IMR-90 (cell line): Measurements from ENCODE around the gene ZC3H8. TPM values are rescaled to one million over a fixed set of nuclear protein-coding genes. Genes with fewer than 3 reads are reported as not detected.

Source experiments
- ATAC-seq: fragments of 200-7000 bp; cut with Tn5 transposase; 2 replicates; pipeline ENCODE4 v1.9.1; 2020; ENCODE audit warnings: low read depth, mild to moderate bottlenecking, moderate library complexity
- BruUV-seq: library from RNA; stranded (reverse); fragments of 400-500 nt; replicated peaks from 2 replicates; lab custom pipeline; 2021; lab: Mats Ljungman, UMichigan
- CTCF ChIA-PET: fragments of 300-600 bp; formaldehyde crosslinking; extraction: SDS; loops from one replicate; lab custom pipeline; 2021; ENCODE audit warnings: antibody characterized with exemption; lab: Yijun Ruan, JAX
- POLR2A ChIA-PET: fragments of 300-600 bp; sonication (Branson Sonifier 250); formaldehyde crosslinking; loops from one replicate; lab custom pipeline; 2022; ENCODE audit warnings: antibody characterized with exemption; ENCODE audit not compliant: unreplicated experiment; lab: Charles Lee
- DNase-seq: peaks from one replicate; pipeline ENCODE4 v3.0.0; 2013
- H2AFZ ChIP-seq: replicated peaks from 2 replicates; pipeline ENCODE3; 2013; ENCODE audit warnings: low read length, mild to moderate bottlenecking; ENCODE audit not compliant: poor library complexity
- H2AK5ac ChIP-seq: 2 replicates; pipeline ENCODE4 v1.6.1; 2013; ENCODE audit warnings: low read depth, low read length, inconsistent platforms
- H2AK9ac ChIP-seq: replicated peaks from 2 replicates; pipeline ENCODE3; 2013; ENCODE audit warnings: mild to moderate bottlenecking, low read depth, low read length, moderate library complexity; ENCODE audit not compliant: poor library complexity
- H2BK120ac ChIP-seq: 2 replicates; pipeline ENCODE4 v1.6.1; 2013; ENCODE audit warnings: low read depth, low read length, inconsistent platforms
- H2BK15ac ChIP-seq: 3 replicates; pipeline ENCODE4 v1.6.1; 2013; ENCODE audit warnings: low read depth, low read length, inconsistent platforms
- H2BK20ac ChIP-seq: 2 replicates; pipeline ENCODE4 v1.6.1; 2013; ENCODE audit warnings: low read depth, mild to moderate bottlenecking, inconsistent platforms, low read length, moderate library complexity
- H2BK5ac ChIP-seq: 2 replicates; pipeline ENCODE4 v1.6.1; 2013; ENCODE audit warnings: mild to moderate bottlenecking, low read depth, low read length, inconsistent platforms; ENCODE audit not compliant: poor library complexity, severe bottlenecking
- H3K14ac ChIP-seq: replicated peaks from 2 replicates; pipeline ENCODE4 v1.6.1; 2013; ENCODE audit warnings: low read depth, low read length, inconsistent platforms
- H3K18ac ChIP-seq: 2 replicates; pipeline ENCODE4 v1.6.1; 2013; ENCODE audit warnings: low read depth, low read length, control low read depth
- H3K23ac ChIP-seq: 2 replicates; pipeline ENCODE4 v1.6.1; 2013; ENCODE audit warnings: low read depth, low read length, inconsistent platforms
- H3K27ac ChIP-seq: 2 replicates; pipeline ENCODE4 v1.5.1; 2013; ENCODE audit warnings: mild to moderate bottlenecking, control low read depth, low read length; ENCODE audit not compliant: insufficient read depth
- H3K27me3 ChIP-seq: 2 replicates; pipeline ENCODE4 v1.6.1; 2013; ENCODE audit warnings: low read length; ENCODE audit not compliant: control insufficient read depth, insufficient read depth
- H3K36me3 ChIP-seq: 2 replicates; pipeline ENCODE4 v1.6.1; 2013; ENCODE audit warnings: low read length, mixed read lengths; ENCODE audit not compliant: control insufficient read depth, insufficient read depth
- H3K4ac ChIP-seq: 2 replicates; pipeline ENCODE4 v1.6.1; 2013; ENCODE audit warnings: low read depth, low read length, inconsistent platforms
- H3K4me1 ChIP-seq: 2 replicates; pipeline ENCODE4 v1.6.1; 2013; ENCODE audit warnings: low read length, mixed read lengths; ENCODE audit not compliant: control insufficient read depth, insufficient read depth
- H3K4me2 ChIP-seq: 2 replicates; pipeline ENCODE4 v1.6.1; 2013; ENCODE audit warnings: low read depth, mild to moderate bottlenecking, control low read depth, low read length, moderate library complexity
- H3K4me3 ChIP-seq: 2 replicates; pipeline ENCODE4 v1.5.1; 2013; ENCODE audit warnings: low read depth, mild to moderate bottlenecking, control low read depth, low read length, moderate library complexity; ENCODE audit not compliant: insufficient read depth
- H3K56ac ChIP-seq: 2 replicates; pipeline ENCODE4 v1.6.1; 2013; ENCODE audit warnings: low read length, inconsistent platforms; ENCODE audit not compliant: insufficient read depth; ENCODE audit errors: extremely low read depth
- H3K79me1 ChIP-seq, 2 experiments: 2 replicates each; pipeline ENCODE4 v1.6.1; 2013; ENCODE audit warnings: low read length in 2 of 2, inconsistent platforms in 1 of 2, low read depth in 1 of 2
- H3K9ac ChIP-seq: 2 replicates; pipeline ENCODE4 v1.6.1; 2013; ENCODE audit warnings: low read depth, low read length, control low read depth
- H3K9me1 ChIP-seq: 2 replicates; pipeline ENCODE4 v1.6.1; 2013; ENCODE audit warnings: low read length, inconsistent platforms; ENCODE audit not compliant: insufficient read depth
- H3K9me3 ChIP-seq: 2 replicates; pipeline ENCODE4 v1.6.1; 2013; ENCODE audit warnings: low read length; ENCODE audit not compliant: control insufficient read depth, insufficient read depth
- H4K20me1 ChIP-seq: 2 replicates; pipeline ENCODE4 v1.6.1; 2013; ENCODE audit warnings: low read length, inconsistent platforms; ENCODE audit not compliant: insufficient read depth
- H4K5ac ChIP-seq: 2 replicates; pipeline ENCODE4 v1.6.1; 2013; ENCODE audit warnings: mild to moderate bottlenecking, low read depth, low read length, control low read depth
- H4K8ac ChIP-seq, 2 experiments: 2 replicates each; pipeline ENCODE4 v1.6.1; 2013; ENCODE audit warnings: low read depth in 2 of 2, low read length in 2 of 2, control low read depth in 1 of 2, inconsistent platforms in 1 of 2
- H4K91ac ChIP-seq: 2 replicates; pipeline ENCODE4 v1.6.1; 2013; ENCODE audit warnings: low read depth, low read length, inconsistent platforms; ENCODE audit not compliant: insufficient read depth
- CEBPB ChIP-seq: IDR thresholded peaks from 2 replicates; pipeline ENCODE4 v1.6.1; 2012; ENCODE audit warnings: low read depth, low read length, improper control_type of control experiment
- CHD1 ChIP-seq: IDR thresholded peaks from 2 replicates; pipeline ENCODE4 v1.6.1; 2012; ENCODE audit warnings: low read depth, low read length, improper control_type of control experiment
- MAFK ChIP-seq: IDR thresholded peaks from 2 replicates; pipeline ENCODE4 v1.6.1; 2012; ENCODE audit warnings: low read depth, low read length, improper control_type of control experiment
- RAD21 ChIP-seq: IDR thresholded peaks from 2 replicates; pipeline ENCODE4 v1.6.1; 2012; ENCODE audit warnings: low read length, improper control_type of control experiment
- SMC3 ChIP-seq: fragments of 150-350 bp; IDR thresholded peaks from 2 replicates; pipeline ENCODE4 v1.6.1; 2016; ENCODE audit warnings: low read depth, mild to moderate bottlenecking, antibody characterized with exemption, low read length, moderate library complexity
- WGBS, 2 experiments: methylation state at CpG; one replicate each; pipeline versions ENCODE4 v1.1.5 to v1.1.7; 2013; ENCODE audit warnings: missing lambda C conversion rate in 2 of 2; ENCODE audit not compliant: insufficient read length in 1 of 2; ENCODE audit errors: extremely low coverage in 2 of 2; 5-methylcytosine and 5-hydroxymethylcytosine counted together
- dilution Hi-C: fragments of 300-500 bp; cut with HindIII; formaldehyde crosslinking; loops from one replicate; pipeline ENCODE4 v1.14.3; 2018; ENCODE audit warnings: low sequenced_read_pairs; ENCODE audit not compliant: unreplicated experiment
- in situ Hi-C: fragments of 300-500 bp; cut with MboI; formaldehyde crosslinking; loops from 3 replicates; pipeline ENCODE4 v1.14.3; 2019; ENCODE audit warnings: low sequenced_read_pairs, inconsistent platforms, mixed read lengths
- intact Hi-C: fragments of 100-400 bp; cut with micrococcal nuclease; formaldehyde crosslinking; loops from 2 replicates; pipeline ENCODE4 v1.10.0; 2022
- polyA plus RNA-seq, 3 experiments: library from polyadenylated mRNA; depleted of rRNA; stranded (reverse); fragments of >200 nt; gene quantifications; 2 replicates each; pipeline ENCODE4 v1.2.3, GENCODE V29; 2012; ENCODE audit warnings: low replicate concordance in 1 of 3
- total RNA-seq: library from RNA; depleted of rRNA; stranded (reverse); fragments of >200 nt; gene quantifications from 2 replicates; pipeline ENCODE4 v1.2.3, GENCODE V29; 2012
- TF ChIP-seq, protein P1 (sequence below): conservative IDR thresholded peaks from 2 replicates; pipeline ENCODE4 v1.5.1; 2012; ENCODE audit warnings: mild to moderate bottlenecking, low read depth, low read length, improper control_type of control experiment
- TF ChIP-seq, protein P2 (sequence below): fragments of 150-350 bp; IDR thresholded peaks from 2 replicates; pipeline ENCODE4 v1.6.1; 2017; ENCODE audit warnings: mild to moderate bottlenecking, antibody characterized with exemption, low read length, low read depth

The ZC3H8 gene
- total and polyA plus RNA-seq, 2 of the 4 experiments (the other 2 are of a cell fraction): 0.18 to 1.6 TPM

DNA sequence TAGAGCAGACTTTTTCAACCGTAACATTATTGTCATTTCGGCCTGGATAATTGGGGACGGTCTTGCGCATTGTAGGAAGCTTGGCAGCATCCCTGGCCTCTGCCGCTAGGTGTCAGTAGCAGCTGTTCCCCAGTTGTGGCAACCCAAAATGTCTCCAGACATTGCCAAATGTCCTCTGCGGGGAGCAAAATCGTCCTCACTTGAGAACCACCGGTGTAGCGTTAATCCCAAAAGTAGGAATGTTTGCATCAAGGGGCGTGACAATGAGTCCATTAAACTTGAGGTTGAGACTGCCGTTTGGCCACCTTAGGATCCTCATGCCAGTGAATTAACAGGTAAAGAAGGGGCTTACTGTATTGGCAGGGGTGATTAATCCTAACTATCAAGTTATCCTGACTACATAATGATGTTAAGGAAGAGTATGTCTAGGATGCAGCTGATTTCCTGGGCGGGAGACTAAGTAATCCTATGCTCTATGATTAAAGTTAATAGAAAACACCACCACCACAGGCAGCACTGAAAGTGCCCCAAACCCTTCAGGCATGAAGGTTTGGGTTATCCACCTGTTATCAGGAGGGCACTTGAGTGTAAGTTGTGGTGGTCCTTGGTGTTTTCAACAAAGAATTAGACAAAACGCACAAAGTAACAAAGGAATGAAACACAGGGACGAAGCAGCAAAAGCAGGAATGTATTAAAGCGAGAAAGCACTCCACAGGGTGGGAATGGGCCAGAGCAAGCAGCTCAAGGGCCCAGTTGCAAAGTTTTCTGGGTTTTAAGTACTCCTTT is 4.9 kb upstream of the ZC3H8 start:
- peaks cover 4% of the 10 kb centered on the region; the same call in 1 of the 2 replicates for H3K27me3 ChIP-seq
- no TSS peak for BruUV-seq
- dilution Hi-C loops: no loop called here

More for the DNA sequence above, 4.9 kb upstream of the ZC3H8 start:
- Histone ChIP-seq H3K18ac (no peak overlapping the region), H3K4ac (no peak overlapping the region), H3K9me1 (no peaks in the 10 kb centered on the region), H3K4me3 (no peak overlapping the region), H3K9ac (no peak overlapping the region), H3K79me1 (no peaks in the 10 kb centered on the region), H3K14ac (peak overlapping the region; percentile 13; the same call in 1 of the 2 replicates), H3K56ac (no peak overlapping the region), H3K4me1 (no peaks in the 10 kb centered on the region), H2BK15ac (no peak overlapping the region), H2BK120ac (no peak overlapping the region), H2AK5ac (no peak overlapping the region), H3K23ac (no peak overlapping the region), H3K4me2 (peak overlapping the region; percentile 65; the same call in 1 of the 2 replicates), H3K36me3 (no peaks in the 10 kb centered on the region), H2BK5ac (no peak overlapping the region), H4K5ac (no peak overlapping the region), H4K91ac (no peak overlapping the region), H3K27ac (no peak overlapping the region), H2AFZ (peak overlapping the region; percentile 92), H2AK9ac (no peak overlapping the region), H4K20me1 (no peaks in the 10 kb centered on the region), H2BK20ac (no peak overlapping the region), H4K8ac (peak overlapping the region in 1 of 2 experiments; percentile 65; a peak in 1 of 4 replicates), H3K9me3 (peaks cover 3% of the 10 kb centered on the region)
- DNase-seq (peak; percentile 76), ATAC-seq (peak; percentile 63)
- intact Hi-C loops: loop anchor here (2.0 to 10.0 kb wide), 6 partner anchors 139 to 315 kb away; partner anchors contain the start of genes POLR1B, RGPD8 and TTL
- in situ Hi-C loops: loop anchor here (25.0 kb wide), 1 partner anchor 178 kb away; the partner anchor contains the start of gene RGPD8
- ChIA-PET CTCF (interaction anchor here (0.6 to 1.1 kb wide), 6 partner anchors 9 to 284 kb away, joined by 3 to 7 read pairs (median 3); no protein-coding TSS in a partner anchor), POLR2A (no interaction called here)
- WGBS, 2 experiments: 37% methylated on average over 8 of the region's 15 CpGs; no CpG with 5 or more reads in 1 of the 2 experiments
- TF ChIP-seq RAD21 (peak; percentile 96), MAFK (no peak), SMC3 (peak; percentile 94), CHD1 (no peak), CEBPB (peak; percentile 81)
- TF ChIP-seq, protein P1, sequence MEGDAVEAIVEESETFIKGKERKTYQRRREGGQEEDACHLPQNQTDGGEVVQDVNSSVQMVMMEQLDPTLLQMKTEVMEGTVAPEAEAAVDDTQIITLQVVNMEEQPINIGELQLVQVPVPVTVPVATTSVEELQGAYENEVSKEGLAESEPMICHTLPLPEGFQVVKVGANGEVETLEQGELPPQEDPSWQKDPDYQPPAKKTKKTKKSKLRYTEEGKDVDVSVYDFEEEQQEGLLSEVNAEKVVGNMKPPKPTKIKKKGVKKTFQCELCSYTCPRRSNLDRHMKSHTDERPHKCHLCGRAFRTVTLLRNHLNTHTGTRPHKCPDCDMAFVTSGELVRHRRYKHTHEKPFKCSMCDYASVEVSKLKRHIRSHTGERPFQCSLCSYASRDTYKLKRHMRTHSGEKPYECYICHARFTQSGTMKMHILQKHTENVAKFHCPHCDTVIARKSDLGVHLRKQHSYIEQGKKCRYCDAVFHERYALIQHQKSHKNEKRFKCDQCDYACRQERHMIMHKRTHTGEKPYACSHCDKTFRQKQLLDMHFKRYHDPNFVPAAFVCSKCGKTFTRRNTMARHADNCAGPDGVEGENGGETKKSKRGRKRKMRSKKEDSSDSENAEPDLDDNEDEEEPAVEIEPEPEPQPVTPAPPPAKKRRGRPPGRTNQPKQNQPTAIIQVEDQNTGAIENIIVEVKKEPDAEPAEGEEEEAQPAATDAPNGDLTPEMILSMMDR: peak; percentile 98
- TF ChIP-seq, protein P2, sequence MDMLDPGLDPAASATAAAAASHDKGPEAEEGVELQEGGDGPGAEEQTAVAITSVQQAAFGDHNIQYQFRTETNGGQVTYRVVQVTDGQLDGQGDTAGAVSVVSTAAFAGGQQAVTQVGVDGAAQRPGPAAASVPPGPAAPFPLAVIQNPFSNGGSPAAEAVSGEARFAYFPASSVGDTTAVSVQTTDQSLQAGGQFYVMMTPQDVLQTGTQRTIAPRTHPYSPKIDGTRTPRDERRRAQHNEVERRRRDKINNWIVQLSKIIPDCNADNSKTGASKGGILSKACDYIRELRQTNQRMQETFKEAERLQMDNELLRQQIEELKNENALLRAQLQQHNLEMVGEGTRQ: no peak
